GM21576 (cell line): ENCODE results near the gene ACKR4.
"Not testable (repeated sequence)": the region's sequence is repeated elsewhere in the genome, so short reads cannot be mapped to it uniquely, and the experiment has no call there.

Experiments
- ATAC-seq: cut with Tn5 transposase; IDR thresholded peaks from one replicate; pipeline ENCODE4 v1.9.1; 2021; ENCODE audit warnings: mild to moderate bottlenecking, moderate library complexity; ENCODE audit not compliant: unreplicated experiment

The ACKR4 gene

DNA sequence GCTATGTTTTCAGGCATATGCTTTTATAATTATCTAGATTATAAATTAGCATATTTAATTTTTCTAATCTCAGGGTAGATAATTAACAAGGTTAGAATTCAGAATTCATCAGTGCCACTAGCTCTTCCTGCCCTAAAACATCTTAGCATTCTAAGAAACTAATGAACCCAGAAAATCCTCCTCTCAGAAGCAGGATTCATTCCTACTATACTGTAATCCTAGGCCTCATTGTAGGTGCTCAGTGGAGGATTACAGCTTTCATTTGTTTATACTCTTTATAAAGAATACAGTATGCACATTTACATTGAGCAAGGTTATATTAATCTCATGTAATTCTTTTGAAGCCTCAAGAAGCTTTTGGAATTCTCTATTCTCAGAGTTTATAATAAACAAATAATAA, 41.6 kb downstream of the ACKR4 start:
- ATAC-seq = no peak

DNA sequence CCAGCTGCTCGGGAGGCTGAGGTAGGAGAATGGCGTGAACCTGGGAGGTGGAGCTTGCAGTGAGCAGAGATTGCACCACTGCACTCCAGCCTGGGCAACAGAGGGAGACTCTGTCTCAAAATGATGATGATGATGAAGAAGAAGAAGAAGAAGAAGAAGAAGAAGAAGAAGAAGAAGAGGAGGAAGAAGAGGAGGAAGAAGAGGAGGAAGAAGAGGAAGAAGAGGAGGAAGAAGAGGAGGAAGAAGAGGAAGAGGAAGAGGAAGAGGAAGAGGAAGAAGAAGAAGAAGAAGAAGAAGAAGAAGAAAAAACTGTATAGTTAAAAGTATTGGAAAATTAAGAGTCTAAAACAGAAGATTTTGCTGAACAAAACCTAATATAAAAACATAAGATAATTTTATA, 44.4 kb downstream of the ACKR4 start:
- not testable (repeated sequence) for ATAC-seq

DNA sequence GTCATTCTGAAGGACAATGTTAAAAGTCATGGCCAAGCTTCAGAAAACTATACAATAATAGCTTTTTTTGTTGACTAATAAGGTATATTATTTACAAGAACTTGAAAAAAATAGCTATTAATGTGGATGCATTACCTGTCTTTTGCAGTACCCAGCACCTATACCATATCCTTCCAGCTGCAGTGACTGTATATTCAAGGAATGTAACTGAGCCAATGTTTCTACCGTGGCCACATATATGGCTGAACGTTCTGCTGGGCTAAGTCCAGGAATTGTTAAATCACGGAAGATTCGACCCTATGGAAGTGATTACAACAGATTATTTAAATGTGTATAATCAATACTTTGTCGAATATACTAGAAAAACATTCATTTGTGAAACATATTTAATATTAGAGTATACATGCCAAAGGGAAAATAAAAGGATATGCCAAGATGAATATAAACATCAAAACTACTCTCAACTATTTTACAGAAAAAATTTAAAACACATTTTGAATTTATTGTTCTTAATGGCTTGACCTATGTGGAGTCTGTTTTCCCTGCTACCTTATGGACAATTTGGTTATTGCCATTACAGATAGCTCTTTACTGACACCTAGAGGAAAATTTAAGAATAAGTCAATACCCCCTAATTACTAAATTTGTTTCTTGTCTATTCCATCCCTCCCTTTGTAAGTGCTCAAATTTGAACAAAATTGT, 44.9 kb downstream of the ACKR4 start:
- no peak for ATAC-seq

DNA sequence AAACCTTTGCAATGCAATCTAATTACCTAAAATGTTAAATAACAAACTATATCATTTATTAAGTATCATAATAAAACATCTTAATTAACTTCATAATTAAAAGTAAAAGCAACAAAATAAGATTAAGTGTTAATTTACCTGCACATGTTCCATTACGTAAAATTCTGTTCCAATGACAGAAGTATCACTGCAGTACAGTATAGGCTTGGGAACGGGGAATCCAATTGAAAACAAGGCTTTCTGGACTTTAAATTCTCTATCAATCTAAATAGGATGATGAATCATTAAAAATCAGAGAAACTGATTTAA, 45.4 kb downstream of the ACKR4 start:
- no peak for ATAC-seq

DNA sequence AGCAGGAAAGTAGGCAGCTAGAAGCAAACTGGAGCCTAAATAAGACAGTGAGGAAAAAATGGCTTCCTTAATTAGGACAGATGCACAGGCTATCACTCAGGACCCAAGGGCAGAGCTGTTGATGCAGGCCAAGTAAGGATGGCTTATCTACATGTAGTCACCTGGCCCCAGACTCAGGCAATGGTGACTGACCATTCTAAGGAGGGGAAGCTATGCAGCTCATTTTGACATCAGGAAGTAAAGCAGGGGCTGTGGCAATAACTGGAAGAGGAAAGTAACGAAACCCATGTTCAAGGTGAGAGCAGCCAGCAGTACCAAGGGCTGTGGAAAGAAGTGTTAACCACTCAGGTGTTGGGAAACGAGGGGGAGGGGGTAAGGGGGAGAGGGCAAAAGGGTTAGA, 46.3 kb downstream of the ACKR4 start:
- ATAC-seq = no peak

DNA sequence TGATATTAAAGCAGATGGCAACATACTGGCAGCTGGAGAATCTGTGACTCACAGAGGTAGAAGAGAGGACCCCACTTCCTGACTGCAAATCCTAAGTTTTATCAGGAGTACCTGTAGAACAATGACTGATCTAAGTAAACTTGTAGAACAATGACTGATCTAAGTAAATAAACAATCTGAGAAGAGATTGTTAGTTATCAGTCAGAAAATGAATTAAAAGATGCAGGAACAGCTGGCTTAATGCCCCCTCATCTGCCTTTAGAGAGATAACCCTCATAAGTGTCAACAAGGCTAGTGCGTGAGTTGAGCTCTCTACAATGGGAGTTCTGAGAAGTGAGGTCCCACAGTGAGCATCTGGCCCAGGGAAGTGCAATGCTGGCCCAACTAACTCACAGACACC, 48.0 kb downstream of the ACKR4 start:
- ATAC-seq = no peak

DNA sequence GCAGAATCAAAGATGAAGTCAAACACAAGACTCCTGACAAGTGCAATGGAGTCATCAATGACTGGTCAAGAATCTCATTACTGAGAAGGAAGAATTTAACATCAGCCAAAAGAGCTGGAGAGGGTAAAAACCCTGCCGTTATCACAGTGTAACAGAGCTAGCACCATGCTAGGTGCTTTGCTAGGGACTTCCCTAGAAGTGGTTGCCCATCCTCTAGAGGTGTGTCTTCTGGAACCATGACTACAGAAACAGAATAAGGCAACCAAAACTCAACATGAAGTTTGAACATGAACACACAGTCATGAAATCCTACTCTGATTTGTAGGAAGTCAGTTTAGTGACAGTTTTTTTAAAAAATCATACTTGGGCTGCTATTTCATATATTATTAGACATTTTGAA, 53.1 kb downstream of the ACKR4 start:
- no peak for ATAC-seq
